IPS-18a (cell line): ENCODE data around the gene ALOX5.

ENCODE experiments used
- H3K27ac ChIP-seq: one replicate; pipeline ENCODE4 v1.5.1; 2013; ENCODE audit warnings: low read length
- H3K27me3 ChIP-seq: one replicate; pipeline ENCODE4 v1.6.1; 2013; ENCODE audit warnings: mild to moderate bottlenecking, low read length; ENCODE audit not compliant: control insufficient read depth, insufficient read depth
- H3K36me3 ChIP-seq: one replicate; pipeline ENCODE4 v1.6.1; 2013; ENCODE audit warnings: low read depth, low read length; ENCODE audit not compliant: control insufficient read depth
- H3K4me1 ChIP-seq: one replicate; pipeline ENCODE4 v1.6.1; 2013; ENCODE audit warnings: low read depth, low read length; ENCODE audit not compliant: control insufficient read depth
- H3K4me3 ChIP-seq: one replicate; pipeline ENCODE4 v1.5.1; 2013; ENCODE audit warnings: low read length
- H3K9ac ChIP-seq: one replicate; pipeline ENCODE4 v1.6.1; 2013; ENCODE audit warnings: mild to moderate bottlenecking, low read length, moderate library complexity
- H3K9me3 ChIP-seq: one replicate; pipeline ENCODE4 v1.6.1; 2013; ENCODE audit warnings: low read depth, low read length; ENCODE audit not compliant: control insufficient read depth

ALOX5 gene

DNA sequence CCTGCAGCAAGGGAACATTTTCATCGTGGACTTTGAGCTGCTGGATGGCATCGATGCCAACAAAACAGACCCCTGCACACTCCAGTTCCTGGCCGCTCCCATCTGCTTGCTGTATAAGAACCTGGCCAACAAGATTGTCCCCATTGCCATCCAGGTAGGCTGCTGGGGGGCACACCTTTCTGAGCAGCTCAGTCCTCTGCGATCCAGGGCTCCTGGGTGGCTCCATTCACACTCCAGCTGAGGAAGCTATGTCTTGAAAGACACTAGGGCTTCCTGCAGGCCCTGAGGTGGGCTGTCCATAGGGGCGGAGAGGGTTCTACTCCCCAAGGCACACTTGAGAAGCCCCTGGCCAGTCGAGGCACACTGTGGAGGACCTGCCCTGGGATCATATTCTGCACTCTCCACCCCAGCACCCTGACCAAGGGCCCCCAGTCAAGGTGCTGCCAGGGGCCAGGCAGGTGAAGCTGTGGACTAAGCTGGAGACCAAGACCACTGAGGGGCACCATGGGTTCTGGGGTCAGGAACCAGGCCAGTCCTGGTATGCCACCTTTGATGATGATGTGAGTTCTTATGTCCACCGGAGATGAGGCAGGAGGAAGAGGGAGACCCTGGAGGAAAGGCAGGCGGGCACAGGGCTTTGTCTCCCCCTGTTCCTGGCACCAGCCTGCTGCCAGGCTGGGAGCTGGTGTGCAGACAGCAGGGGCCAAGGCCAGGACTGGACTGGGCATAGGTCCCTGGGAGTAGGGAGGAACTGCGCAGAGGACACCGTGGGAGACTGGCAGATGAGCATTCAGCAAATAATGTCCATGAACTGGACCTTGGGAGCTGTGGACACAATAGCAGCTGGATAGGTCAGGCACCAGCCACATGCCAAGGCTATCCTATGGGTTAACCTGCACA, 54.8 kb downstream of the ALOX5 start:
- peaks cover 11% of the 10 kb centered on the region for H3K4me1 ChIP-seq
- no peaks in the 10 kb centered on the region for H3K36me3 ChIP-seq
- no peak overlapping the region for H3K27ac ChIP-seq
- no peak overlapping the region for H3K4me3 ChIP-seq
- H3K9me3 ChIP-seq = no peaks in the 10 kb centered on the region
- H3K27me3 ChIP-seq = no peaks in the 10 kb centered on the region
- no peak overlapping the region for H3K9ac ChIP-seq

DNA sequence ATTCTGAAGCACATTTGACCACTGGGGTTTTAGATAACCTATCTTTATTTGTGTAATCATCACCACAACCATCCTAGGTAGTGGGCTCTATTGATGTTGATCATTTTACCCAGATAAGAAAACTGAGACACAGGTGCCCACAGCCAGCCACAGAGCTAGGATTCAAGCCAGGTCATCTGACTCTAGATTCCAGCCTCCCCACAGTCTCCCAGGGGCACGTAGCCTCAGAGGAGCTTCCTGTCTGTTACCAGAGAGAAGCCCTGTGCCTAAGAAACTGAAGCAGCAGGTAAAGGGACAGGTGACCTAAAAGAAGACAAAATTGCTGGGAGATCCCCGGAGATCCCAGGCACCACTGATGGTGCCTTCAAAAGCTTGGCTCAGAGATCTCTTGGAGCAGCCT, 55.8 kb downstream of the ALOX5 start:
- Histone ChIP-seq H3K4me3 (no peak overlapping the region), H3K4me1 (peaks cover 14% of the 10 kb centered on the region), H3K27ac (no peak overlapping the region), H3K27me3 (no peaks in the 10 kb centered on the region), H3K9ac (no peak overlapping the region), H3K36me3 (no peaks in the 10 kb centered on the region), H3K9me3 (no peaks in the 10 kb centered on the region)

DNA sequence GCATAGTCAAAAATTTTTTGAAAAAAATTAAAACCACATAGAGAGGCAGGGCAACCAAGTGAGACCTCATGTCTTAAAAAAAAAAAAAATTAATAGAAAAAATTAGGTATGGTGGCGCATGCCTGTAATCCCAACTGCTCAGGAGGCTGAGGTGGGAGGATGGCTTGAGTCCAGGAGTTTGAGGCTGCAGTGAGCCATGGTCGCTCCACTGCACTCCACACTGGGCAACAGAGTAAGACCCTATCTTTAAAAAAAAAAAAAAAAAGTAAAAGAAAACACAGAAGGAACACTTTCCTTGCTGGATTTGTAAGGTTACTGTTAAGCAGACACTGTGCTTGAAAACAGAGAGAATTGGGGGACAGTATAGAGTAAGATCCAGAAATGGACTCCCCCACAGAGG, 58.1 kb downstream of the ALOX5 start:
- no peaks in the 10 kb centered on the region for H3K36me3 ChIP-seq
- peaks cover 14% of the 10 kb centered on the region for H3K4me1 ChIP-seq
- no peak overlapping the region for H3K9ac ChIP-seq
- H3K27me3 ChIP-seq = no peaks in the 10 kb centered on the region
- no peaks in the 10 kb centered on the region for H3K9me3 ChIP-seq
- no peak overlapping the region for H3K27ac ChIP-seq
- no peak overlapping the region for H3K4me3 ChIP-seq

DNA sequence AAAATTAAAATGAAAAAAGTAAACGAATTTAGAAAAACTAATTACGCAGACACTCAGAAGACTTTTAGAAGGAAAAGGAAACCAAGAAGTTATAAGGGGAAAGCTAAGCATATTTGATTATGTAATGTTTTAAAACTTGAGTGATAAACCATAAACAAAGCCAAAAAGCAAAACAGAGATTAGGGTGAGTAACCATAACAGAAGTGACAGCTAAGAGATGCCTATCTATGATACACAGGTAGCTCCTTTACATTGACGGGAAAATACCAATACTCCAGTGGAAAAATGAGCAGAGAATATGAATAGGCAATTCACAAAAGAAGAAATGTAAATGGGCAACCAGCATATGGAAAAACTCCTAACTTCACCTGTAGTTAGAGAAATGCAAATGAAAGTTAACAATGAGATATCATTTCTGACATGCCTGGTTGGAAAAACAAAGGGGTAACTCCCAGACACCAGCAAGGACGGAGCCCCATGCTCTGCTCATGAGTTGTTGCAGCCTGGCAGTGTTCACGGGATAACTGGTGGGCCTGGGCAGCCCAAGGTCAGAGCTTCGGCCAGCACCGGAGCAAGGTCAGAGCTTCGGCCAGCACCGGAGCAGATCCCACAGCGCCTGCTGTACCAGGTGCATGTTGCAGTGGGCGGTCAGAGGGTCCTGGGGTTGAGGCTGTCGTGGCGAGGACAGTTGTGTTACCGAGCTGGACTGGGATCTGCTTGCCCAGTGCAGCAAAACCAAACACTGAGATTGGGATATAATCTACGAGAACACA, 58.9 kb downstream of the ALOX5 start:
- H3K36me3 ChIP-seq = no peaks in the 10 kb centered on the region
- peaks cover 14% of the 10 kb centered on the region for H3K4me1 ChIP-seq

DNA sequence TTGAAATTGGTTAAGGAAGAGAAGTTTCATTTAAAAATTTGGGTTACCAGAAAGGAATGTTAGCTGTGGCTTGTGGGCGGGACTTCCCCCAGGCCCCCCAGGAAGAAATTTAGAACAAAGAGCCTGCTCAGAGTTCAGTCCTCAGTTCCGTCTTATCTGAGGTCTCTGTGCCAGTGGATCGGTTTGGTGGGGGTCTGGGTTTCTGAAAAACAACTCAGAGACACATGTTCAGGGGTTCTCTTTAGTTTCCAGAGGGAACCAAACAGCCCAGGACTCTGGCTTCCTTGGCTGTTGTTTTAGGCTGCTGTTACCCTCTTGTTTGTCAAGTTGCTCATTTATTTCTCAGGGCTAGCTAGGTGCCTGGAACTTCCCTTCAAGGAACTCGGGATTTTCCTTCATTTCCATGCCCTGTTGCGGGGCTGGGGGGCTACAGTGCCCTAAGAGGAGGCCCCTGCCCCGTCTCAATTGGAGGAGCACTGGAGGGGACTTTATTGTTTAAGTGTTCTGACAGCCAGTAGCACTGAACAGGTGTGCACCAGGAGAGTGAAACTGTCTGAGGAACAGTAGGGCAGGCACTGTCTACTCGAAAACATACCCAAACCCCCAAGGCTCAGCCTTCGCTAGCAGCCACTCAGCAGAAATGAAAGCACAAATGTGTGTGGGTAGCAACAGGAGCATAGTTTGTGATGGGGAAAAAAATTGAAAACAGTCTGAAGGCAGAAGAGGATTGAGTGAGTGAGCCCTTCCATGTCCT, 59.9 kb downstream of the ALOX5 start:
- Histone ChIP-seq H3K4me3 (no peak overlapping the region), H3K27ac (no peak overlapping the region), H3K9ac (no peak overlapping the region), H3K4me1 (peaks cover 14% of the 10 kb centered on the region), H3K36me3 (no peaks in the 10 kb centered on the region), H3K27me3 (no peaks in the 10 kb centered on the region), H3K9me3 (no peaks in the 10 kb centered on the region)

More for the DNA sequence above, 58.9 kb downstream of the ALOX5 start:
- no peaks in the 10 kb centered on the region for H3K9me3 ChIP-seq
- no peak overlapping the region for H3K4me3 ChIP-seq
- H3K9ac ChIP-seq = no peak overlapping the region
- H3K27me3 ChIP-seq = no peaks in the 10 kb centered on the region
- H3K27ac ChIP-seq = no peak overlapping the region

DNA sequence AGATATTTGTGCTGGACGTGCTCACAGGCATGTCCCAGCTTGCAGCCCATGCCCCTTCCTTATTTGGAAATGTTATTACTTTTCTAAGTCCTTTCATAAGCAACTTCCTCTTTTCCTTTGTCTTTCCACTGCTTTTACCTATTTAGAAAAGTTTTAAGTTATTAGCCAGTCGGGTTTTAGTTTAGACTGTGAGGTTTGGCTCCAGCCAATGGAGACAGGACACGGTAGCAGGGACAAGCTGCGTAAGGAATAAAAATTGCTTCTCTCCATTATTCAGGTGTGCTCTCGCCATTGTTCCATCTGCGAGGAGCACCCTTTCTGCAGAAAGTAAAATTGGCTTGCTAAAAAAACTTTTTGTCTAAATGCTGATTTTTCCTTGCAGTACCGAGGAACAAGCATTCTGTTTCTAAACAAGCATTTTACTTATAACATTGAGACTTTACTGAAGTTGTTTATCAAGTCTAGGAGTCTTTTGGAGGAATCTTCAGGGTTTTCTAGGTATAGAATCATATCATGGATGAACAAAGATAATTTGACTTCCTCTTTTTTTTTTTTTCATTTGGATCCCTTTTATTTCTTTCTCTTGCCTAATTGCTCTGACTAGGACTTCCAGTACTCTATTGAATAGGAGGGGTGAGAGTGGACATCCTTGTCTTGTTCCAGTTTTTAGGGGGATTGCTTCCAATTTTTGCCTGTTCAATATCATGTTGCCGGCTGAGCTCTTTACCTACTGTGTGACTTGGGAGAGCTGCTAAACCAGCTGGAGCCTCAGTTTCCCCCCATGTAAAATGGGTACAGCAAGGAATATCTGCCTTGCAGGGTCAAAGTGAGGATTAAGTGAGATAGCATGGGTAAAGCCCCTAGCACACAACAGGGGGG, 63.8 kb downstream of the ALOX5 start:
- H3K4me1 ChIP-seq = peaks cover 13% of the 10 kb centered on the region

DNA sequence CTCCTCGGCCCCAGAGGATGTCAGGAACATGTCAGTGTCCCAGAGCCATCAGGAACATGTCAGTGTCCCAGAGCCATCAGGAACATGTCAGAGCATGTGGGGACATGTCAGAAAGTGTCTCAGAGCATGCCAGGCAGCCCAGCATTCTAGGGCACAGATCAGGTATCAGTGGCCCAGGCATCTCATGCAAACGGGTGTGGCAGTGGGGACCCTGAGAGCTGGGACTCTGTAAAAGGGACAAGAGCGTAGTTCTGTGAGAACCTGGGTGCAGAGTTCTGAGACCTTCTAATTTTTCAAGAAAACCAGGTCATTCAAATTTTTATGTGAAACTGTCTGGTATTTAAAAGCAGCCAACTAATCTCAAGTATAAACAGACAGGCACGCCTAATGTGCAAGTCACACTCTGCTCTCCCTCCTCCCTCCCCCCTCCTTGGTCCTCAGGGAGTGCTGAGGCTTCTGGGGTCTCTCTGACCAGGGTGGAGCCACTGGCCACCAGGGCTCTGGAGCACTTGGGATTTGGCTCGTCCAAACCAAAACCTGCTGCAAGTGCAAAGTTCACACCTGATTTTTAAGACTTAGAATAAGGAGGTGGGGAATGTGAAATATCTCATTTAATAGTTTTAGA, 64.6 kb downstream of the ALOX5 start:
- Histone ChIP-seq H3K9ac (no peak overlapping the region), H3K4me3 (no peak overlapping the region), H3K27ac (no peak overlapping the region), H3K4me1 (peaks cover 6% of the 10 kb centered on the region), H3K36me3 (no peaks in the 10 kb centered on the region), H3K9me3 (no peaks in the 10 kb centered on the region), H3K27me3 (no peaks in the 10 kb centered on the region)

More for the DNA sequence above, 63.8 kb downstream of the ALOX5 start:
- no peaks in the 10 kb centered on the region for H3K9me3 ChIP-seq
- H3K36me3 ChIP-seq = no peaks in the 10 kb centered on the region
- no peak overlapping the region for H3K27ac ChIP-seq
- no peak overlapping the region for H3K9ac ChIP-seq
- no peak overlapping the region for H3K4me3 ChIP-seq
- H3K27me3 ChIP-seq = no peaks in the 10 kb centered on the region

DNA sequence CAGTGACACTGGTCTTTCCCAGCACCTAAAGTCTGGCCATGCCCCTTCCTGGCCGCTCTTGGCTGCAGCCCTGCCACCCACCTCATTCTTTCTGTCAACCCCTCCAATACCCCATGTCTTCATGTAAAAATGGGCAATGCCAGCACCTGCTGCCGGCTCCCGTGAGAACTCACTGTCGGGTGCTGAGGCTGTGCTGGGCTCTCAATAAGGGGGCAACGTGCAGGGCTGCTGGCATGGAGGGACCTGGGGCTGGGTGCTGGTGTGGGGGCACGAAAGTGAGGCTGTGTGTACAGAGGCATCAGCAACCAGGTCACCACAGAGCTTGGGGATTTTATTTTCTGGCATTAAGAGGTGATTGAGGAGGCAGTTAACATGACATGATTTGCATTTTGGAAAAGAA, 65.3 kb downstream of the ALOX5 start:
- H3K36me3 ChIP-seq = no peaks in the 10 kb centered on the region
- H3K27me3 ChIP-seq = no peaks in the 10 kb centered on the region
- H3K27ac ChIP-seq = no peak overlapping the region
- H3K4me1 ChIP-seq = no peaks in the 10 kb centered on the region
- H3K9me3 ChIP-seq = no peaks in the 10 kb centered on the region
- no peak overlapping the region for H3K9ac ChIP-seq
- no peak overlapping the region for H3K4me3 ChIP-seq

DNA sequence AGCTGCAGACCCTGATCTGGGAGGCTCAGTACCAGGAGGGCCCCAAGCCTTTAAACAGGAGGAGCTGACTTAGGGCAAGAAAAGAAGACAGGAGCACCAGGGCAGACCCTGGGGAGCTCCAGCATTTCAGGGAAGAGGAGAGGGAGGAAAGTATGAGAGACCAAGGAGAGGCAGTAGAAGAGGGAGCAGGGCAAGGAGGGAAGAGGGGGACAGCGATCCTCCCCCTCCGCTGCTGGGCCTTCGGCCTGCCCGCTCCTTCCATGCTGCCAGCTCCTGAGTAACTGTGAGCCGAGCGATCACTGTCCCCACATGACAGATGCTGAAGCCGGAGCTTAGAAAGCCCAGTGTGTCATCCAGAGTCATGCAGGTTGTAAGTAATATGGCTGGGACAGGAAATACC, 65.9 kb downstream of the ALOX5 start:
- Histone ChIP-seq H3K27ac (no peak overlapping the region), H3K9ac (no peak overlapping the region), H3K9me3 (no peaks in the 10 kb centered on the region), H3K27me3 (no peaks in the 10 kb centered on the region), H3K4me3 (no peak overlapping the region), H3K4me1 (no peaks in the 10 kb centered on the region), H3K36me3 (no peaks in the 10 kb centered on the region)

DNA sequence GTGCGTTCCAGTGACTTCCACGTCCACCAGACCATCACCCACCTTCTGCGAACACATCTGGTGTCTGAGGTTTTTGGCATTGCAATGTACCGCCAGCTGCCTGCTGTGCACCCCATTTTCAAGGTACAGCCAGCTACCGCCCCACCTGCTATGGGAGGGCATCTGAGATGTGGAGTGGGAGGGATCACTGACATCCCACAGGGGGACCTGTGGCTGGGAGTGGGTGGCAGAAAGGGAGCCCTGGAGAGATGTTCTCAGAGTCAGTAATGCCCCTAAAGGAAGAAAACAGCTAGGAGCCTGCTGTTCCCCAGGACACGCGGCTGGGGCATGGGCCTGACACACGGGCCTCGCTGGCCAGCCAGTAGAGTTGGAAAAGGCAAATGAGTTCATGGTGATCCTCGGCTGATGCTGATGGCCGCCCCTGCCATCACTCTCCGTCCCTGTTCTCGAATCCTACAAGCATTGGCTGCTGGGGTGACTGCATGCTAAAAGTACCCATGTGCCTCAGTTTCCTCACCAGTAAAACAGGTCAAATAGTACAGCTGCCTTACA, 66.6 kb downstream of the ALOX5 start:
- no peak overlapping the region for H3K27ac ChIP-seq
- no peak overlapping the region for H3K9ac ChIP-seq
- no peak overlapping the region for H3K4me3 ChIP-seq
- H3K27me3 ChIP-seq = no peaks in the 10 kb centered on the region
- H3K36me3 ChIP-seq = no peaks in the 10 kb centered on the region
- H3K9me3 ChIP-seq = no peaks in the 10 kb centered on the region
- H3K4me1 ChIP-seq = no peaks in the 10 kb centered on the region
